HAP-1 (cell line): Measurements from ENCODE around the gene TMEM182.

ENCODE experiments used
- DNase-seq, 2 experiments: peaks; one replicate each; pipeline ENCODE4 v3.0.0-alpha.2; 2016 to 2020; ENCODE audit warnings: low spot score in 2 of 2
- H3K27me3 ChIP-seq: fragments of 250-450 bp; sonication (Bioruptor Pico); 2 replicates; pipeline ENCODE4 v1.5.1; 2020; ENCODE audit warnings: low read depth, mild to moderate bottlenecking, moderate library complexity
- H3K36me3 ChIP-seq: fragments of 250-450 bp; sonication (Bioruptor Pico); replicated peaks from 2 replicates; pipeline ENCODE4 v1.5.1; 2020; ENCODE audit warnings: mild to moderate bottlenecking
- H3K4me1 ChIP-seq: fragments of 250-450 bp; sonication (Bioruptor Pico); 2 replicates; pipeline ENCODE4 v1.5.1; 2020; ENCODE audit warnings: mild to moderate bottlenecking
- H3K4me3 ChIP-seq: fragments of 250-450 bp; sonication (Bioruptor Pico); 2 replicates; pipeline ENCODE4 v1.5.1; 2020; ENCODE audit warnings: mild to moderate bottlenecking, moderate library complexity
- H3K9me3 ChIP-seq: fragments of 250-450 bp; sonication (Bioruptor Pico); 2 replicates; pipeline ENCODE4 v1.5.1; 2020; ENCODE audit warnings: mild to moderate bottlenecking, moderate library complexity
- in situ Hi-C: fragments of 300-500 bp; cut with MboI; formaldehyde crosslinking; loops from 3 replicates; pipeline ENCODE4 v1.14.3; 2020; ENCODE audit warnings: low sequenced_read_pairs, inconsistent platforms, mixed read lengths

TMEM182 gene

DNA sequence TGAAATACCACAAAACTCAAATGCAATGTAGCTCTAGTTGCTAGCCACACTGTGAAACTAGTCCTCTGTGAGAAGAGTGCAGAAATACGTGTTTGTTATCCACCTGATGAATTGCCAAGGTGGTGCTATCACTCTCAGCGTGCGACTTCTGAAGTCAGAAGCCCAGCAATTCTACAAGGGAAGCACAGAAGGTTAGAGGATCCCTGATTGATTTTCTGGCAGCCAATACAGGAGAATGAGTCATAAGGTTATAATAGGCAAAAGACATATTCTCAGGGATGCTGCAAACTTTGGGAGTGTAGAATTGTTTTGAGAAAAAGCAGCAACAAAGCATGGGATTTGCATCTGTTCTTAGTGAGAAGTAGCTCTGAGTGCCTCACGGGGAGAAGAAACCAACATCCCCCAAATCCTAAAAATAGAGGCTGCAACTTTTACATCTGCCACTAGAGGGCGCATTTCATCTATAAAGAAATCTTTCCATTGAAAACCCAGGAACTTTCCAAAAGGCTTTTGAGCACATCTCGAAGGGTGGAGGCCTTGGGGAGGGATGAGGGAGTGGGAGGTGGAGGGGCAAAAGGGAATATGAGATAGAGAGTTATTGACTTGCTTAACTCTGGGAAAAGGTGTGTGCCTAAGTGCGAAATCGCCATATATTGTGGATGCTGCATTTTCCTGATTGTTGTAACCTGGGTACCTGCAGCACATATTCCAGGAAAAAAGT lies 78.0 kb downstream of the TMEM182 start:
- in situ Hi-C loops: no loop called here
- Histone ChIP-seq H3K9me3 (no peaks in the 10 kb centered on the region), H3K4me3 (no peak overlapping the region), H3K36me3 (no peaks in the 10 kb centered on the region), H3K27me3 (no peaks in the 10 kb centered on the region), H3K4me1 (no peaks in the 10 kb centered on the region)
- DNase-seq: peak; percentile 8 to 69

DNA sequence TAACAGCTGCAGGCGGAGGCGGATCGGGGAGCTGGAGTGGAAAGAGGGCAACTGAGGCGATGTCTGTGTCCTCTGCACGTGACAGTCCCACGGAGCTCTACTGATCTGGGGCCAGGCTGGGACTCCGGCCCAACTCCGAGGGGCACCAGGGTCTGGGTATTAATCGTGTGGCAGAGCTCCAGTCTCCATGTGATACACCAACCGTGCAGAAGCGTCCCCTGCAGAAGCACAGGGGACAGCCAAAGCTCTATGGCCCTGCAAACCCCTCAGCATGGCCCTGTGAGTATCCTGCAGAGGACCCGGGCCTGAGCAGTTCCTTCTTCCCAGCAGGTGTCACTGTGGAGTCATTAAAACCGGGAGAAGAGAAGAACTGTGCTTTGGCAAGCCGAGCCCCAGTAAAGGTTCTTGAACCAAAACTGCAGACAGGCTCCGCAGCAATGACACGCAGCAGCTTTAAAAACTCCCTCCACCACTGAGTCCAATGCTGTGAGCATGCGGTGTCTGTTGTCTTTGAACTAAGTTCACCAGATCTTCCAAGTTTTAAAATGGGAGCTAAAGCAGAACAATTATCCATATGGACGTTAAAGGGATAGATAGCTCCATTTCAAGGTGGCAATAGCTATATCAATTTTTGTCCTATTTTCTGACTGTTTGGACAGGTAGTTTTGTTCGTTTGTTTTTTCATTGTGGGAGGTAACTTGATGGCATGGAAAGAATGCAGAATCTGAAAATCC lies 79.4 kb downstream of the TMEM182 start:
- Histone ChIP-seq H3K4me3 (no peak overlapping the region), H3K36me3 (no peaks in the 10 kb centered on the region), H3K27me3 (no peaks in the 10 kb centered on the region), H3K4me1 (no peaks in the 10 kb centered on the region), H3K9me3 (no peaks in the 10 kb centered on the region)
- in situ Hi-C loops: no loop called here
- DNase-seq: peak; percentile 38 to 68

DNA sequence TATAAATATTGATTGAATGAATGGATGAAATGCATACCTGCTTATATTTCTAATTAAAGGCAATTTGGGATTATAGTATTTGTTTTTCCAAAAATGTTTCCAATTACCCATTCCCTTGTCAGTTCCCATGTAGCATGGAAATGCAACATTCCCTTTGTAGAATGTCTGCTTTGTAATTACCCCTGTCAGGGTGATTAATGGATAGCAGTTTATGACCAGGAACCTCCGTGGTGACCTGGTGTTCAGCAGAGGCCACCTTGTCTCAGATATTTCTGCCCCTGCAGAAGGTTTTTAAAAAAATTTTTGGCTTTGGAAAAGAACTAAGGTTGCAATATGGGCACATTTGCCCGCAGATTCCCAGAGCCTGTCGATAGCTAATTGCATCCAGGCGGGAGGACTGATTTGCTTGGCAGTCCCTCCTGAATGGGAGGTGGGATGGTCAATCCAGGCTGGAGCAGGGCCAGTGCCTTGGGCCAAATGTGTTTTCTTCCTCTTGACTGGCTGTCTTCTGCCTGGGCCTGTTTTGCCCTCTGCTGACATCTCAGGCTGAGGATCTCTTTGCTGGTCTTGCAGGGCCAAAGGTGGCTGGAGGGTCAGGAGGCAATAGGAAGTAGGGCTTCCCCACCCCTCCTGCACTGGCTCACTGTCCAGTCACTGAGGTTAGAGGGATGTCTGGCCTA lies 82.1 kb downstream of the TMEM182 start:
- DNase-seq: no peak
- in situ Hi-C loops: no loop called here

DNA sequence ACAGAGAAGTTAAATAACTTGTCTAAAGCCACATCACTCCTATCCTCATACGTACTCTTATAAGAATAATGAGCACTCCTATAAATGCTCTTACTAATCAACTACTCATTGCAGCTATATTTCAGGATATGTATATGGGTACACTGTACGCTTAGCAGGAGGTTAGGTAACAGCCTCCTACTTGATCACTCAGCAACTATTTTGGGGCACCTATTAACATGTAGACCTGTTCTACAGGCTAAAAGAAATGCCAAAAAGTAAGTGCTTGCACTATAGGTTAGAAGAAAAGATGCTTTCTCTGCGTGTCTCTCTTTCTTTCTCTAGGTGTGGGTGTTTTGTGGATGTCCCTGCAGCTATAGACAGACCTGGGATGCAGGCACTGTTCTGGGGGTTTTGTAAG lies 83.1 kb downstream of the TMEM182 start:
- in situ Hi-C loops: no loop called here
- H3K4me1 ChIP-seq: no peaks in the 10 kb centered on the region
- no peak overlapping the region for H3K4me3 ChIP-seq
- H3K9me3 ChIP-seq: no peaks in the 10 kb centered on the region
- no peak for DNase-seq
- no peaks in the 10 kb centered on the region for H3K27me3 ChIP-seq
- no peaks in the 10 kb centered on the region for H3K36me3 ChIP-seq

More for the DNA sequence above, 82.1 kb downstream of the TMEM182 start:
- Histone ChIP-seq H3K4me1 (no peaks in the 10 kb centered on the region), H3K27me3 (no peaks in the 10 kb centered on the region), H3K9me3 (no peaks in the 10 kb centered on the region), H3K36me3 (no peaks in the 10 kb centered on the region), H3K4me3 (no peak overlapping the region)

DNA sequence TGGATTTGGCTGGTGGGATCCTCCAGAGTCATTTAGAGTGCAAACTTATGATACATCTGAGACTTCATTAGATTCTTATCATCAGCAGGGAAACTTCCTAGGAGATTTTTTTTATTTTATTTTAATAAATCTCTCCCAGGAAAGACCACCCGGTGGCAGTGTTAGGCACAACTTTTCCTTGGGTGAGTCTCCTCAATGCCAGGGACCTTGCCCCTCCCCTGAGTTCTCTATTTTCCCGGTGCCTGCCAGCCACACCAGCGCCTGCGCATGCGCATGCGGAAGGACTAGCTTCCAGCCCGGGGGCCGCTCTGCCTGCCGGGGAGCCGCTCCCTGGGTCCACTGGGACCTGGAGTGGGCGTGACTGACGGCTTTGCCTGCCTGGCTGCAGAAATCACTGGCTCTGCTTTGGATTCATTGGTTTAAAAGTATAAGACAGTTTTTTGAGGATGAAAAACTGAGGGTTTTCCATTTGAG lies 86.6 kb downstream of the TMEM182 start:
- H3K27me3 ChIP-seq: no peaks in the 10 kb centered on the region
- H3K36me3 ChIP-seq: no peaks in the 10 kb centered on the region
- H3K4me1 ChIP-seq: no peaks in the 10 kb centered on the region
- H3K4me3 ChIP-seq: no peak overlapping the region
- DNase-seq: peak; percentile 74 to 90
- in situ Hi-C loops: no loop called here
- H3K9me3 ChIP-seq: no peaks in the 10 kb centered on the region

DNA sequence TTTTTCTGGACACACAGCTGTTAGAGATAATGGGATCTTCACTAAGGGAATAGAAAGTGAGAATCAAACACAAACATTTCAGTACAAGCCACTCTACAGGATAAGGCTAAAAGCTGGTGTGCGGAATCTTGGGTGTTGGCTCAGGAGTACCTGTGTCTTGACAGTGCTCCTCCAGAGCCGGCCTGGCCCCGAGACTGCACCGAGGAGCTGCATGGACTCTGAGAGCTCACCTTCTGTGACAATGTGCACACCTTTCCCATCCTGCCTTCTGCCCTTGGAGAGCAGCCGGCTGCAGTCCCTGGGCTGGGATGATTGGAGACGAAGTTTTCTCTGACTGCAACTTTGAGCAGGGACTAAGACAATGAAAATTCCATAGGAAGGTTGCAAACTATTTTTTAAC lies 89.1 kb downstream of the TMEM182 start:
- Histone ChIP-seq H3K36me3 (no peaks in the 10 kb centered on the region), H3K4me3 (no peak overlapping the region), H3K4me1 (no peaks in the 10 kb centered on the region), H3K9me3 (no peaks in the 10 kb centered on the region), H3K27me3 (no peaks in the 10 kb centered on the region)
- in situ Hi-C loops: no loop called here
- DNase-seq: no peak

DNA sequence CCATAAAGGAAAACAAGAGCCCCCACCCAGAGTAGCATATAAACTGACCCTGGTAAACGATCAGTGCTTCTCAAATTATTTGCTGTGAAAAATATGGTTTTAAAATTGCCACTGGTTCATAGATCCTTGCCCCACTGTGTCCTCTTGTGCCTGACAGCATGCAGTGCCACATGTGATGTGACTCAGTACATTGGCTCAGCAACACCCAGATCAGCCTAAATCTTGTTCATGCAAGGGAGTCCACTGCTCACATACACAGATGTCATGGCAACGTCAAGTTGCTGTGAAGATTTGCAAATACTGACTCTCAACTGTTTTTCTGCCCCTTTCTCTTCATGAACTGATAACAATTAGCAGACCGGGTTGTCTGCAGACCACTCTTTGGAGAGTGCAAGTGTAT lies 91.0 kb downstream of the TMEM182 start:
- no peaks in the 10 kb centered on the region for H3K9me3 ChIP-seq
- no peaks in the 10 kb centered on the region for H3K4me1 ChIP-seq
- H3K27me3 ChIP-seq: no peaks in the 10 kb centered on the region
- no peak overlapping the region for H3K4me3 ChIP-seq
- H3K36me3 ChIP-seq: no peaks in the 10 kb centered on the region
- no peak for DNase-seq
- in situ Hi-C loops: no loop called here
